Stimulated activated CD8-positive, alpha-beta memory T cell treated with anti-CD3 and anti-CD28 coated beads, Interleukin-2, amount 100 ng/mL, for 48 hours (primary cell): ENCODE measurements around the gene GOLGA6L1.
"Not testable (repeated sequence)": the region's sequence is repeated elsewhere in the genome, so short reads cannot be mapped to it uniquely, and the experiment has no call there.

Source experiments
- DNase-seq, 2 donors: peaks; one replicate each; pipeline ENCODE4 v3.0.0-alpha.2; 2020; ENCODE audit warnings: low read depth in 2 of 2

The GOLGA6L1 gene, protein sequence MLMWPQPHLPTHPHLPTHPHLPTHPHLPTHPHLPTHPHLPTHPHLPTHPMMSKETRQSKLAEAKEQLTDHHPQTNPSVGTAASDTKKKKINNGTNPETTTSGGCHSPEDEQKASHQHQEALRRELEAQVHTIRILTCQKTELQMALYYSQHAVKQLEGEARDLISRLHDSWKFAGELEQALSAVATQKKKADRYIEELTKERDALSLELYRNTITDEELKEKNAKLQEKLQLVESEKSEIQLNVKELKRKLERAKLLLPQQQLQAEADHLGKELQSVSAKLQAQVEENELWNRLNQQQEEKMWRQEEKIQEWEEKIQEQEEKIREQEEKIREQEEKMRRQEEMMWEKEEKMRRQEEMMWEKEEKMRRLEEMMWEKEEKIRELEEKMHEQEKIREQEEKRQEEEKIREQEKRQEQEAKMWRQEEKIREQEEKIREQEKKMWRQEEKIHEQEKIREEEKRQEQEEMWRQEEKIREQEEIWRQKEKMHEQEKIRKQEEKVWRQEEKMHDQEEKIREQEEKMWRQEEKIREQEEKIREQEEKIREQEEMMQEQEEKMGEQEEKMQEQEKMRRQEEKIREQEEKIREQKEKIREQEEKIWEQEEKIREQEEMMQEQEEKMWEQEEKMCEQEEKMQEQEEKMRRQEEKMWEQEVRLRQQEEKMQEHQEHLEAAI

DNA sequence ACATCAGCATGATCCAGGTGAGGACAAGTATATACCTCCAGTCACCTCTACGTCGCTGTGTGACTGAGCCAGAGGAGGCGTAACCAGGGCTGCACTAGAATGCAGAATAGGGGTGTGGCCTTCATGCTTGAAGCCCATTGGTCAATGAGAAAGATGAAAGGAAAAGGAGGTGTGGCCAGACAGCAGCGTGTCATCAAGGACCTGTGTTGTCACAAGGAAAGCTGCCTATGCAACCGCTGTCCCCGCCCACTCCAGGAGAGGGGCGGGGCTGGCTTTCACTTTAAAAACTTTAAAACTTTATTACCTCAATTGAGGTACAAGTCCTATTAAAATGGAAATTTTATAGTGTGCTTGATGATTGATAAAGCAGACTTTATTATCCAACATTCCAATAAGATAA lies at the start of gene GOLGA6L1:
Gene GOLGA6L1 (minus strand): TSS at position 101 of the 400 bp plus-strand sequence. CDS start 91 bp downstream, at position 10.
- not testable (repeated sequence) for DNase-seq

- DNase-seq, result not testable (repeated sequence)
These were observed 44.6 kb upstream of the GOLGA6L1 start for GRCh38 chr15:23181201-23181600.

GRCh38 chr15:23180547-23180927 lies 43.9 kb upstream of the GOLGA6L1 start:
- DNase-seq, result not testable (repeated sequence)

- not testable (repeated sequence) for DNase-seq
These were observed 43.3 kb upstream of the GOLGA6L1 start for GRCh38 chr15:23179768-23180546.

DNA sequence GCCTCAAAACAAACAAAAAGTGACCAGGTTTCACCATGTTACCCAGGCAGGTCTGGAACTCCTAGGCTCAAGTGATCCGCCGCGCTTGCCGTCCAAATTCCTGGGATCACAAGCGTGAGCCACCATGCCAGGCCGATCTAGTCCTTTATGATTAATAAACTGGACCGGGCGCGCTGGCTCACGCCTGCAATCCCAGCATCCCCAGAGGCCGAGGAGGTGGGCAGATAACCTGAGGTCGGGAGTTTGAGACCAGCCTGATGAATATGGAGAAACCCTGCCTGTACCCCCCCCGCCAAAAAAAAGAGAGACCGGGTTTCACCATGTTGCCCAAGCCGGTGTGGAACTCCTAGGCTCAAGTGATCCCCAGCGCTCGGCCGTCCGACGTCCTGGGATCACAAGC lies 40.1 kb upstream of the GOLGA6L1 start:
- DNase-seq, result not testable (repeated sequence)

DNA sequence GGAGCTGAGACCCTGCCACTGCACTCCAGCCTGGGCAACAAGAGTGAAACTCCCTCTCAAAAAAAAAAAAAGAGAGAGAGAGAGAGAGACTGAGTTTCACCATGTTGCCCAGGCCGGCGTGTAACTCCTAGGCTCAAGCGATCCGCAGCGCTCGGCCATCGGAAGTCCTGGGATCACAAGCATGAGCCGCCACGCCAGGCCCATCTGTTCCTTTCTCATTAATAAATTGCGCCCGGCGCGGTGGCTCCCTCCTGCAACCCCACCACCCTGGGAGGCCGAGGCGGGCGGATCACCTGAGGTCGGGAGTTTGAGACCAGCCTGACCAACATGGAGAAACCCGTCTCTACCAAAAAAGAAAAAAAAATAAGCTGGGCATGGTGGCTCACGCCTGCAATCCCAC lies 39.0 kb upstream of the GOLGA6L1 start:
- DNase-seq, result not testable (repeated sequence)

DNA sequence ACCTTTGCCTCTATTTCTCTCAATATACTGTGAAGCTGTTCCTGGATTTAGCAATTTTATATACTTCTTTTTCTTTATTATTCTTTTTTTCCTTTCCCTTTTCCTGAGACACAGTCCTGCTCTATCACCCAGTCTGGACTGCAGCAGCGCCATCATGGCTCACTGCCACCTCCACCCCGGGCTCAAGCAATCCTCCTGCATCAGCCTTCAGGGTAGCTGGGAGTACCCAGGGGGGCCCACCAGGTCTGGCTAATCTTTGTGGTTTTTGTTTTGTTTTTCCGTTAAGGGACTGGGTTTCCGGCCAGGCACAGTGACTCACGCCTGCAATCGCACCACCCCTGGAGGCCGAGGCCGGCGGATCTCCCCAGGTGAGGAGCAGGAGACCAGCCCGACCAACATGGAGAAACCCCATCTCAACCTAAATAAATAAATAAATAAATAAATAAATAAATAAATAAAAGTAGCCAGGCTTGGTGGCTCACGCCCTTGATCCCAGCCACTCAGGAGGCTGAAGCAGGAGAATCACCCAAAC lies 38.1 kb upstream of the GOLGA6L1 start:
- DNase-seq, result not testable (repeated sequence)

GRCh38 chr15:23132787-23133186 lies 3.8 kb downstream of the GOLGA6L1 start:
- not testable (repeated sequence) for DNase-seq

- DNase-seq, result no peak
These were observed 18.4 kb downstream of the GOLGA6L1 start for GRCh38 chr15:23118208-23118607.

DNA sequence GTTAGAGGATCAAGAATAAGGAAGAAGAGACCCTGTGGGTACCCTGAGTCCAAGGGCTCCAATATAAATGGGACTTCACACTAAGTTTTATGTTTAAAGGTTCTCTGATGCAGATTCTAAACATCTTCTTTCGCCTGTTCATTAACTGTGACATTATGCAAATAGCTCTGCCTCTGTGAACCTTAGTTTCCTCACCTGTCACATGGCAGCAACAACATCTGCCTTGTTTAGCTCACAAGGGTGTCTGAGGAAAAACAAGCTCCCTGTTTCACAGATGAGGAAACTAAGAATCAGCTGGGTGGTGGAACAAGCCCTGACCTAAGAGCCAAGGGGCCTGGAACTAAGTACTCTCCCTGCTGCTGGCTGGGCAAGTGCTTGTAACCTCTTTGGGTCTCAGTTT lies 40.8 kb downstream of the GOLGA6L1 start:
- no peak for DNase-seq

GRCh38 chr15:23083115-23083514 lies 53.5 kb downstream of the GOLGA6L1 start:
- no peak for DNase-seq

- not testable (repeated sequence) for DNase-seq
These were observed 54.5 kb downstream of the GOLGA6L1 start for GRCh38 chr15:23081996-23082737.

- no peak for DNase-seq
These were observed 55.4 kb downstream of the GOLGA6L1 start for GRCh38 chr15:23081271-23081670.

DNA sequence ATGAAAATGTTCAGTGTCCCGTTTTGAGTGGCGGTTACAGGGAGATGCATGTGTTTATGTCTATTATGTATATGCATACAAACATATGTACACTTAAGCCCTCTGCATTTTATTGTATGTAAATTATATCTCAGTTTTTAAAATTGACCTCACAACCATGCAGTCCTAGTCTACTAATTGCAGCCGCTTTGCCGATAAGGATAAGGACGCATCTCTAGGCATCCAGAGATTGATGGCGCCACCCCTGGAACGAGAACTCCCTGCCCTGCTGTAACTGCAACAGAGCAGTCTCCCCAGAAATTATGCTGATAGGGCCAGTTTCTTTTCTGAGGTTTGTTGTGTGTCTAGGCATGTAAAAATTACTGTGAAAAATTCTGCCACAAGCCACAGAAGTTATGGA lies 56.9 kb downstream of the GOLGA6L1 start:
- no peak for DNase-seq
